LHCN-M2 (cell line): Measurements from ENCODE around the gene CLEC6A. TPM values are rescaled to one million over a fixed set of nuclear protein-coding genes. Genes with fewer than 3 reads are reported as not detected.
"Not testable (repeated sequence)": the region's sequence is repeated elsewhere in the genome, so short reads cannot be mapped to it uniquely, and the experiment has no call there.

ENCODE experiments used
- DNase-seq: peaks from one replicate; pipeline ENCODE4 v3.0.0-alpha.2; 2012; ENCODE audit warnings: low read depth
- polyA plus RNA-seq: library from polyadenylated mRNA; unstranded; fragments of >200 nt; gene quantifications from one replicate; pipeline ENCODE4 v1.2.1, GENCODE V29; 2012; ENCODE audit warnings: missing spikeins
- total RNA-seq: library from RNA; depleted of rRNA; stranded (reverse); fragments of >200 nt; gene quantifications from 2 replicates; pipeline ENCODE4 v1.2.3, GENCODE V29; 2014; rRNA removed

Gene CLEC6A
- total RNA-seq = not detected in 2 replicates
- polyA plus RNA-seq = not detected

DNA sequence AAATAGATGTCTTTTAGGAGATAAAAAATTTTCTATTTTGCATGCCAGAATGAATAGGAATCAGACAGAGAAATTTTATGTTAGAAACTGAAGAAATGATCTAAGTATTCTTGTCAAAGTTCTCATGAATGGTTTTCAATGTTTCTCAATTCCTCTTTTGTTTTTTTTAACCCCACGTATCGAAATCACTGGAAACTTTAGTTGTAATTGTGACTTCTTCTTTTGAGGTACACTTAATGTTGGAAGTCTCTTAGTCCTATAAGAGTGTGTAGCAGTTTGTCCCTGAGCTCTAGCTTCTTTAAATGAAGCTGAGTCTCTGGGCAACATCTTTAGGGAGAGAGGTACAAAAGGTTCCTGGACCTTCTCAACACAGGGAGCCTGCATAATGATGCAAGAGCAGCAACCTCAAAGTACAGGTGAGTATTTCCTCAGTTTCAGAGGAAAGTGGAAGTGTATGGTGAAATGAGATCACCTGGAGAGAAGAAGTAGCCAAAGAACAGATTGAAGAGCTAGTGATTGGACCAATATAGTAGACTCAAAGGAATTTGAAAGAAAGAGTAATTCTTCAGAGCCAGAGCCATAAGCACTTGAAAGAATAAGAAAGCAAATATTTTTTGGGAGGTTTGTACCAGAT lies at the start of gene CLEC6A:
TSS of gene CLEC6A (plus strand) at position 236 of the 634 bp plus-strand sequence. CDS start at position 386, 150 bp downstream.
- DNase-seq = no peak

DNA sequence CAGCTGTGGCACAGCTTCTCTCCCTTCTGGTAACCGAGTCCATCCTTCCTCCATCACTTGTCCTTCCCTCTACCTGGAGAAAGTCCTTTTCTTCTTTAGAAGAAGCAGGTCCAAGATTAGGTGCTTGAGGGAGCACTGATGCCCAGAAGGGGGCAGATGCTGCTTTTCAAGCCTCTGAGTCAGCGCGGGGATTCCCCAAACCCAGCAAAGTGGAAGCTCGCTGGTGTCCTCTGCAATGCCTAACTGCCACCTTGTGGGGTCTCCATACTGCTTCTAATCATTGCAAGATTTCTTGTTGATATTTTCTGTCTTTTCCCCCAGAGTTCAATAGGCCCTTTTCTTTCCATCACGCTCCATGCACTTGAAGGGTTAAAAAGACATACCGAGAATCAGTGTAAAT lies 36.2 kb upstream of the CLEC6A start:
- not testable (repeated sequence) for DNase-seq

DNA sequence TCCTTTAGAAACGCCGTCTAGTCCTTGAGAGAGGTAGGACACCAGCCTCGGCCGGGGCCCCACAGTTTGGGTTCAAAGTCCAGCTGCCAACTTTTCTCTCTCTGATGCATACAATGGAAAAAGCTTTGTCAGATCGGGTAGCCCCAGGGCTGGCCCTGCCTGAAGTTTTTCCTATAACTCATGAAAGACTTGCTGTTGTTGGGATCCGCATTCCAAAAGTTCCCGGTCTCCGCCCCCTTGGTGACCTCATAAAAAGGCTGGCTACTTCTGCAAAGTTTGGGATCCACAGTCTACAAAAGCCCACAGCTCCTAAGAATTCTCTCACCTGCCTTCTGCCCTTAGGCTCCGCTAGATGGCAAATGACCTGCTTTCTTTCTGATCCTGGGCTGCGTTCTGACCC lies 35.3 kb upstream of the CLEC6A start:
- no peak for DNase-seq

DNA sequence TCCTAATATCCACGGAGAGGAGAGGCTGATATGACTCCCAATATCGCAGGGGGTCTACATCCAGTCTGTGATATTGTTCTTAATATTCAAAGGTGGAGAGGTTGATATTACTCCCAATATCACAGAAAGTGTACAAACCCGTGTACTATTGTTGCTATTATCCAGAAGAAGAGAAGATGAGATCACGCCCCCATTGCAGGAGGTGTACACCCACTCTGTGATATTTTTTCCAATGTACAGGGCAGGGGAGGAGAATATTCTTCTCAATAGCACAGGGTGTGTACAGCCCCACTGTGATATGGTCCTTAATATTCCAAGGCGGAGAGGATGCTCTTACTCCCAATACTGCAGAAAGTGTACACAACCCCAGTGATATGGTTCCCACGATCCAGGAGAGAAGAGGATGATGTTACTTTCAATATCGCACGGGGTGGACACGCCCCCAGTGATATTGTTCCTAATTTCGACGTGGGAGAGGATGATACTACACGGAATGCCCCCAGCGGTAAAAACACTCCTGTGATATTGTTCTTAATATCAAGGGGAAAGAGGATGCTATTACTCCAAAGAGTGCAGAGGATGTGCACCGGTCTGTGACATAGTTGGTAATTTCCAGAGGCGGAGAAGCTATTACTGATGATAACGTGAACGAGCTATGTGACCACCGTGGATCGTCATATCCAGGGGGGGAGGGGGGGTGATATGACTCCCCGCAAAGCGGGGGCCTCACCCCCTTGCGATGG lies 11.1 kb upstream of the CLEC6A start:
- DNase-seq = not testable (repeated sequence)

DNA sequence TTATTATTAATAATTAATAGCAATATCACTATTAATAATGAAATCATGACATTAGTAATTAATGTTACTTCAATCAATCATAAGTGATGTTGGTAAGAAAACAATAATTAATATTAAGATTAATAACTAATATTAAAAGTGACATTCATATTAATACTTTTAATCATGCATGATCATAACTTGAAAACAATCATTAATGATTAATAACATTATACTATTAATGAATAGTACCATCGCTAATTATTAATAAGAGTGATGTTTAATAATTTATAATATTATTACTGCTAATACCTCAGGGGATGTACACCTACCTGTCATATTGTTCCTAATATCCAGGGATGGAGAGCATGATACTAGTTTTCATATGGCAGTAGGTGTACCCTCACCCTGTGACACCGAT lies 10.0 kb upstream of the CLEC6A start:
- no peak for DNase-seq

DNA sequence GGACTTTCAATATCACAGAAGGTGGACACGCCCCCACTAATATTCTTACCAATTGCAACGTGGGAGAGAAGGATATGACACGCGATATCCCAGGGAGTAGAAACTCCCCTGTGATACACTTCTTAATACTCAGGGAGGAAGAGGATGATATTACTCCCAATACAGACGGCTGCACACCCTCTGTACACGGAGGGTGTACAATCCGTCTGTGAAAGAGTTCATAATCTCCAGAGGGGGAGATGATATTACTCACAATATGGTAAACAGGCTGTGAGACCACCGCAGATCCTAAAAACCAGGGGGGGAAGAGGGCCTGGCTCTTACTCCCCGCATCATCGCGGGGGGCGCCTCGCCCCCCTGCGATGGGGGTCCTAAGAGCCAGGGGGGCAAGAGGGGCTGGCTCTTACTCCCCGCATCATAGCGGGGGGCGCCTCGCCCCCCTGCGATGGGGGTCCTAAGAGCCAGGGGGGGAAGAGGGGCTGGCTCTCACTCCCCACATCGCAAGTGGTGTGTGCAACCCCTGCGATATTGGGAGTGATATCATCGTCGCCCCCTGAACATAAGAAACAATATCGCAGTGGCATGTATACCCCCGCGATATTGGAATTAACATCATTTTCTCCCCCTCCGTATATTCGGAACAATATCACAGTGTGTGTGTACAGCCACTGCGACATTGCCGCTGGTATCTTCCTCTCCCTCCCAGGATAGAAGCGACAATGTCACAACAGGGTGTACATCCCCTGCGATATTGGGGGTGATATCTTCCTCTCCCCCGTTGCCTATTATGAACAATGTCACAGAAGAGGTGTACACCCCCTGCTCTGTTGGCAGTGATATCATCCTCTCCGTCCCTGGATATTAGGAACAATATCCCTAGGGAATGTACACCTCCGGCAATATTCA lies 8.9 kb upstream of the CLEC6A start:
- DNase-seq = no peak

DNA sequence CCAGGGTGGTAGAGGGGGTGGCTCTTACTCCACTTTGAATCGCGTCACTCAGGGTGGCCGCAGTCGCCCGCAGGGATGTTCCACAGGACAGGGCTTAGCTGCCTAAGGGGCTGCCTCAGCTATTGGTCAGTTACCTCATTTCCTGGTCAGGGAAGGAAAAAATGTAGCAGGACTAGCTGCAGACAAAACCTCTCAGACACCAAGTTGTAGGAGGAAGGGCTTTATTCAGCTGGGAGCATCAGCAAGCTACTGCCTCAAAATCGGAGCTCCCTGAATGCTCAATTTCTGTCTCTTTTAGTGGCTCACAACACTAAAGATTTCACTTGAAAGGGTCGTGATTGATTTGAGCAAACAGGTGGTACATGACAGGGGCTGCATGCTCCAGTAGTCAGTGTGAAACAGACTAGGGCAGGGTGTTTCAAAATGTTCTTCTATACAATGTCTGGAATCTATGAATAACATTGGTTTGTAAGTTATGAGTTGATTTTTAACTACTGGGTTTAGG lies 6.4 kb upstream of the CLEC6A start:
- DNase-seq = peak; percentile 1

DNA sequence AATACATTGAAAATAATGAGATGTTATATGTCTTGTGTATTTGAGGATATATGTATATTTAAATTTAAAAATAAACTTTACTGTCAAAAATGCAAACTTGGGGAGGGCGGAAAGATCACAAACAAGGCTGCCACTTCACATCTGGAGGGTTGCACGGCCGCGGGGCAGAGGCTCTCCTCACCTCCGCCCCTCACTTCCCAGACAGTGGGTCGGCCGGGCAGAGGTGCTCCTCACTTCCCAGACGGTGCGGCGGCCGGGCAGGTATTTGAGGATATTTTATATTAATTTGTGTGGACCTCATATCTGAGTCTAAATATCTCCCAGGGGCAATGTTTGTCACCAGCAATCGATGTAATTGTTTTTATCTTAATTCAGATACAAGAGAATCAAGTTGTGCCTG lies 3.7 kb upstream of the CLEC6A start:
- DNase-seq = no peak

DNA sequence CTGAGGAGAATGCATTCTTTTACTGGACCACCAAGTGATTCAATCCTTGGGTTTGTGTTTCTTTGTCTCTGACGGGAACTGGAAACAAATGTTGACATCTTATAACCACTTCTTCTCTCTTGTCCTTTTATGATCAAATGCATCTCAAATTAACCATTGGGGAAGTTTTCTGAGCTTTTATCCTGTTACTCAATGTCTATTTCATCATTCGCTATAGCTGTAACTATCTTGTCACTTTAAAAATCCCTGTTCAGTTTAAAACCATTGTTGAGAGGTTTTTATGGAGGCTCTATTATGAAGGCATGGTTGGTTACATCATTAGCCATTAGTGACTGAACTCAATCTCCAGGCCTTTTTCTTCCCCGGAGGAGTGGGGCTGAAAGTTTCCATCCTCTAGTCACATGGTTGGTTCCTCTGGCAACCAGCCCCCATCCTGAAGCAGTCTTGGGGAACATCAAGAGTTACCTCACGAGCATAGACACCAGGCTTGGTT lies 2.7 kb upstream of the CLEC6A start:
- DNase-seq = no peak

DNA sequence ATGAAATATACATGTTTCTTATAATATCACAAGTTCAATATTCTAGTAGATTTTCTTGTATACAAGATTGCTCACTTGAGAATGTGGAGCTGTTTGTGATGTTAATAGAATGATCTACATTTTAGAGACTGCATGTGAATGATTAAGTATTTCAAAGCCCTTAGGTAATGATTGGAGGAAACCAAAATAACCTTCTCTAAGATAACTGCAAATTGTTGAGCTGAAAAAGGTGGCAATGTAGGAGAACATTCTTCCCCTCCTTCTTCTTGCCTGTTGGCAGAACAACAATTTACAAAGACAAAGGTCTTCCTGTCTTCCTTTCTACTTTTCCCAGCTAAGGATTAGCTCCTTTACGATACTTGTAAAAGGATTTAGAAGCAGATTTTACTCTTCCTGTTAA lies 2.0 kb upstream of the CLEC6A start:
- DNase-seq = no peak

DNA sequence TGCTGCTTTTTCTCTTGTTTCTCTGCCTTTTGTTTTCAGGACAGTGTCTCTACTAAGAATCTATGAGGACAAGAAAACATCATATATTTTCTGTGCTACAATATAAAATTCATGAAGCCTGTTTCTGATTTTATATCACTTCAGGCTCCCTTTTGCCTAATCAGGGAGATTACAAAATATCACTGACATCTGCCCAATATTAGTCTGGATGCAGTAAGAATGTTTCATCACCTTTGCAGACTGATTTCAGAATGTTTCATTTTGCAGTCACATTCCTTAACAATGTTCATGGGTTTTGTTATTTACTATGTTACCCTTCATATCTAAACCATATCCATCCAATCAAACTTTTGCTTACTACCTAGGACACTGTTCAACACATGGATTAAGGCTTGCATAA lies 491 bp upstream of the CLEC6A start:
- DNase-seq = no peak

DNA sequence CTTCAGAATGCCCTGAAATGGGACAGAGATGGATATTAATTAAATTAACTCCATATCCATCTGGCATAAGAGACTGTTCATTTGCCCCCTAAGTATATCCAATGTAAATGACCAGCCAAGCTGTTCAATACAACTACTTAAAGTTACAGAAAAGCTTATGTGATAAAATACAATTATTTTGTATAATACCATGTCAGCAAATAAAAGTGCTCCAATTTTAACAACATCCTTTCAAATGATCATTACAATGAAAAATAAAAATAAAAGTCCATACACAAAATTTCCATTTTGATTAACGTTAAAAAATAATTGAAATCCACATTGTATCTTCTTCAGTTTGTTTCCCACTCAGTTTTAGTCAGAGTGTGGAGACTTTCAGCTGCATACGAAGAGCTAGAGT lies 5.7 kb downstream of the CLEC6A start:
- DNase-seq = no peak

DNA sequence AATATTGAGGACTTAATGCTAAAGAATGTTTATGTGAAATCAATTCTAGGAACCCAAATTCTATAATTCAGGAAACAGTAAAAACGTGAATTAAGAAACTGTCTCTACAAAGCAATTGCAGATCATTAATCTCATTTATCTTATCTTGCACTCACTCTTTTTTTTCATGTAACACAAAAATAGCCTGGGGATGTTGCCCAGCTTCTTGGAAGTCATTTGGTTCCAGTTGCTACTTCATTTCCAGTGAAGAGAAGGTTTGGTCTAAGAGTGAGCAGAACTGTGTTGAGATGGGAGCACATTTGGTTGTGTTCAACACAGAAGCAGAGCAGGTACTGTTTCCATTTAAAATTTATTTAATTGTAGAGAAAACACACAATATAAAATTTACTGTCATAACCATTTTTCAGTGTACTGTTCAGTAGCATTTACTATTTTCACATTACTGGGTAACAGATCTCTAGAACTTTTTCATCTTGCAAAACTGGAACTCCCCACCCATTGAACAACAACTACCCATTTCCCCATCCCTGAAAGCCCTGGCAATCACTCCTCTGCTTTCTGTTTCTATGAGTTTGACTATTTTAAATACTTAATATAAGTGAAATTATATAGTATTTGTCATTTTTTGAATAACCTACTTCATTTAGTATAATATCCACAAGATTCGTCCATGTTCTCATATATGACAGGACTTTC lies 9.7 kb downstream of the CLEC6A start:
- DNase-seq = no peak

DNA sequence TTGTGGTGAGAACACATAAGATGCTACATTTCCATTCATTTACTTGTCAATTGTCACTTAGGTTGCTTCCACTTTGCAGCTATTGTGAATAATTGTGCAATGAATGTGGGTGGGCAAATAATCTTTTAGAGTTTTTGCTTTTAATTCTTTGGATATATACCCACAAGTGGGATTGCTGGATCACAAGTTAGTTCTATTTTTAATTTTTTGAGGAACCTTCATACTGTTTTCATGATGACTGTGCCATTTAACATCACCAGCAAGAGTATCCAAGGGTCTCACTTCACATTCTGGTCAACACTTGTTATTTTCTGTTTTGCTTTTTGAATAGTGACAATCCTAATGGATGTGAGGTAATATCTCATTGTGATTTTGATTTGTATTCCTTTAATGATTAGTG lies 10.5 kb downstream of the CLEC6A start:
- DNase-seq = no peak

DNA sequence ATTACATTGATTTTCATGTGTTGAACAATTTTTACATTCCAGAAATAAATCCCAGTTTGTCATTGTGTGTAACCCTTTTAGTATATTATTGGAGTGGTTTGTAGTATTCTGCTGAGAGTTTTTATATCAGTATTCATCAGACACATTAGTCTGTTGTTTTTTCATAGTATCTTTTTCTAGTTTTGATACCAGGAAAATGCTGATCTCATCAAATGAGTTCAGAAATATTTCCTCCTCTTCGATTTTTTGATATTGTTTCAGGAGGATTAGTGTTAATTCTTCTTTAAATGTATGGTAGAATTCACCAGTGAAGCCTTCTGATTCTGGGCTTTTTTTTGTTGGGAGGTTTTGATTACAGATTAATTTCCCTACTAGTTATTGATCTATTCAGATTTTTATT lies 15.3 kb downstream of the CLEC6A start:
- no peak for DNase-seq

DNA sequence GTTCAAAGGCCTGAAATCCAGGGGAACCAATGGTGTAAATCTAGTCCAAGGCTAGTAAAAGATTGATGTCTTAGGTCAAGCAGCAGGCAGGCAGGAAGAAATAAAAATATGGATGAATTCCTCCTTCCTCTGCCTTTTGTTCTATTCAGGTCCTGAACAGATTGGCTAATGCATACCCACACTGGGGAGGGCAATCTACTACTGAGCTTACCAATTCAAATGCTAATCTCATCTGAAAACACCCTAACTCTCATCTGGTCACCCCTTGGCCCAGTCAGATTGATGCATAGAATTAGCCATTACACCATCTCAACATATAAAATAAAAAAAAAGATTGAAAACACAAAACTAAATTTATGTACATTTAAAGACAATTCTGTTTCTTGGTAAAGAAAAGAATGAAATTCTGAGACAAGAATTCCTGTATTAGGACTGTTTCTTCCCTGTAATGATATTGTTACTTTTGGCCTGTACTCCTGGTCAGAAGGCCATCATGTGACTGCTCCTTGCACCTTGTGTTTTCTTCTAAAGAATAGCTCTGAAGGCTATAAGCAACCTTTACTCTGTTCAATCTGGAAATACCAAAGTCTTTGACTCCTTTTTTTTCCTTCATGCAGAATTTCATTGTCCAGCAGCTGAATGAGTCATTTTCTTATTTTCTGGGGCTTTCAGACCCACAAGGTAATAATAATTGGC lies 19.9 kb downstream of the CLEC6A start:
- no peak for DNase-seq

DNA sequence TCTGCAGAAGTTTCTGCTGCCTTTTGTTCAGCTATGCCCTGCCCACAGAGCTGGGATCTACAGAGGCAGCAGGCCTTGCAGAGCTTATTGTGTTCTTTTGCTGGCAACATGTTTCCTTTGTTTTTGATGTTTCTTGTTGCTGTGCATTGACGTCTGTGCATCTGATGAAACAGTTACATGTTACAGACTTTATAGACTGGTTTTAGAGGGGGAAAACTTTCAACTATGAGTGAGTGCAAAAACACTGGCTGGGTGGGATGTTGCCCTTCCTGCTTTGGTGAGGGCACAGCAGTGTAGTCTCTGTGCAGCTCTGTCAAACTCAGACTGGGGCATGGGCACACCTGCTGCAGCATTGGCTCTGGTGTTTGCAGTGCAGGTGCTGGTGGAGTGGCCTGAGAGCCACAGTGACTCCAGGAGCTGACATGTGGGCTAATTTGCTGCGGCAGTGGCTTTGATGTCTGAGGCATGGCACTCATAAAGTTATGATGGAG lies 26.9 kb downstream of the CLEC6A start:
- no peak for DNase-seq

DNA sequence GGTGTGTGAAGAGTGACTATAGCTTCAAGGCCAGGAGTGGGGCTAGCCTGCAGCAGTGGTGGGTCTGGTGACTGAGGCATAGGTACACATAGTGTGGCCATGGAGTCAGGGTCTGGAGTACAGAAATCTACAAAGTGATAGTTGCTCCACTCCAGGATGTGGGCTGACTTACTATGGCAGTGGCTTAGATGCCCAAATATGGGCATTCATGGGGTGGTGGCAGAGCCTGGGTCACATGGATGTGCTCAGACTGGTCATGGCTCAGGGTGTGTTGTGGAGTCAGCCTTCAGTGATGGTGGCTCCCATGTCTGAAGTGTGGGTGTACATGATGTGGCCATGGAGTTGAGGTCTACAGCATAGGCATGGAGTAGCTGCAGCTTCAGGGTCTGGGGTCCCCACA lies 27.3 kb downstream of the CLEC6A start:
- DNase-seq = no peak

DNA sequence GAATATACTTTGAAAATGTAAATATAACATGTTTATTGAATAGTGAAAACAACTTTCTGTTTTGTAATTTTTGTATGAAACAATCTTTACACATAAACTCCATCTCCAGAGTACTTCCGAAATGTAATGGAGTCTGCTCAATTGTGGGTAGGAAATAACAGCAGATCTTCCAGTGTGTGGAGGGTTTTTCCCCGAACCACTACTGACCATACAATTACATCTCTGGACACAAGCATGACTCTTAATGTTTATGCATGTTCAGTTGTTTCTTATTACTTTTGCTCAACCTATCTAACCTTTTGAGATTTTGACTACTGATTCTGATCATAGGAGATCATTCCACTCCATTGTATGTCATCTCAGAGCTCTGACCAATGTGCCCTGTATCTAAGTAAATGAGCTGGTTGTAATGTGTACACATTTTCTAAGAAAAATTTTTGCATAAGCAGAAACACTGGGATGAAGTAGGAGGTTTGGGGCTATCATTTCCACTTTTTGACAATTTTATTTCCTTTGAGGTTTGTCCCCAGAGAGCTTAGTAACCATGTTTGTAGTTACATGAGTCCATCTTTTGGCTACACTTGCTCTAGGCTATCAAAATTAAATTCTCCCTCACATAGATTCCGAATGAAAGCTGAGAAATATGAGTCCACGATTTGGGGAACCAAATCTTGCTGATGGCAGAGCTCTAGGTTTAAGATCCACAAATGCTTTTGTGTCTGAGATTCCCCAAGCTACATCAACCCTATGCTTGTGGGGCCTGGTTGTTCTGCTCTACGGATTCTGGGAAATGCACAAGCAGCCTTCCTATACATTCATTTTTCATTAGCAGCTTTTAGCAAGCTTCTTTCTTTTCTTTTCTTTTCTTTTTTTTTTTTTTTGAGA lies 36.1 kb downstream of the CLEC6A start:
- DNase-seq = no peak
